ENCODE data around the gene SPI1. TPM values are rescaled to one million over a fixed set of nuclear protein-coding genes. Genes with fewer than 3 reads are reported as not detected.

SPI1 gene
- total RNA-seq, 1 experiment from 2014 or later = not detected

GRCh38 chr11:47375020-47375419 is 3.3 kb downstream of the SPI1 start:
- Mint-ChIP-seq H3K27me3 (ENCODE audit: low read depth) (no peaks in the 10 kb centered on the region), H3K9me3 (no peaks in the 10 kb centered on the region), H3K36me3 (ENCODE audit: insufficient read depth in 1 of 3, low read depth in 3 of 3) (no peaks in the 10 kb centered on the region), H3K27ac (peak overlapping the region in 1 of 3 experiments; percentile 73; a peak in 1 of 7 replicates), H3K4me1 (peaks cover 3 to 4% of the 10 kb centered on the region in 2 experiments; a peak in 3 of 4 replicates), H3K4me3 (no peak overlapping the region)
- H2AK5ac ChIP-seq (ENCODE audit: insufficient read length, low read length) = no peak overlapping the region
- no peaks in the 10 kb centered on the region for H4K20me1 ChIP-seq (ENCODE audit: control insufficient read depth, insufficient read depth, insufficient read length)
- no peak overlapping the region for H3K56ac ChIP-seq (ENCODE audit: insufficient read length, low read depth, low read length)
- no peak overlapping the region for H3T11ph ChIP-seq (ENCODE audit: low read length)
- H4K8ac ChIP-seq (replicated peaks; ENCODE audit: insufficient read length, low read depth, low read length) = no peak overlapping the region
- H2AFZ ChIP-seq (ENCODE audit: low read length) = no peak overlapping the region
- no peak overlapping the region for H2BK12ac ChIP-seq (ENCODE audit: insufficient read length, low read depth, low read length)
- H3K23me2 ChIP-seq (ENCODE audit: insufficient read length, low read depth, low read length, poor library complexity, severe bottlenecking) = no peaks in the 10 kb centered on the region
- H3K23ac ChIP-seq (ENCODE audit: insufficient read length, low read depth, low read length) = no peak overlapping the region
- H3K4ac ChIP-seq (ENCODE audit: low read depth, low read length) = no peak overlapping the region
- no peak overlapping the region for H3K14ac ChIP-seq (ENCODE audit: insufficient read depth, low read length)
- H2BK120ac ChIP-seq (ENCODE audit: low read depth, low read length, poor library complexity, severe bottlenecking) = no peak overlapping the region
- H3K4me1 ChIP-seq (ENCODE audit: insufficient read depth, low read length) = no peaks in the 10 kb centered on the region
- no peak overlapping the region for H3K4me2 ChIP-seq (ENCODE audit: insufficient read depth, insufficient read length, low read length)
- H3K79me1 ChIP-seq (ENCODE audit: insufficient read depth, low read depth, low read length, poor library complexity, severe bottlenecking) = no peaks in the 10 kb centered on the region
- H3K18ac ChIP-seq (ENCODE audit: insufficient read length, low read depth, low read length) = no peak overlapping the region
- no peaks in the 10 kb centered on the region for H3K79me2 ChIP-seq (ENCODE audit: insufficient read depth, low read length)
- H2BK15ac ChIP-seq (ENCODE audit: low read depth, low read length) = no peak overlapping the region
- no CpG with 5 or more reads among the region's 8 CpGs for WGBS (ENCODE audit: extremely low coverage, insufficient read length, low lambda C conversion rate)
- H3K27me3 ChIP-seq (ENCODE audit: insufficient read depth, low read length) = no peaks in the 10 kb centered on the region
- H3K9me3 ChIP-seq (ENCODE audit: control insufficient read depth, low read depth, low read length) = no peaks in the 10 kb centered on the region
- DNase-seq = no peak
- TF ChIP-seq CTCF (conservative IDR thresholded peaks at IDR 0.05) = no peak
- no peak overlapping the region for H4K91ac ChIP-seq (ENCODE audit: insufficient read length, low read depth, low read length)
- H3K27ac ChIP-seq (ENCODE audit: insufficient read length, low read depth, low read length) = no peak overlapping the region
- H2BK5ac ChIP-seq (ENCODE audit: insufficient read length, low read length) = no peak overlapping the region
- no peak overlapping the region for H3K9ac ChIP-seq (ENCODE audit: extremely low read depth, insufficient read length, low read length)
- H2BK20ac ChIP-seq (ENCODE audit: low read depth, low read length, poor library complexity, severe bottlenecking) = no peak overlapping the region
- H4K5ac ChIP-seq (ENCODE audit: insufficient read length, low read depth, low read length) = no peak overlapping the region
